GM21825 (cell line): ENCODE results near the gene ARHGDIG.
"Not testable (repeated sequence)": the region's sequence is repeated elsewhere in the genome, so short reads cannot be mapped to it uniquely, and the experiment has no call there.

ENCODE experiments used
- ATAC-seq: cut with Tn5 transposase; IDR thresholded peaks from one replicate; pipeline ENCODE4 v1.9.1; 2021; ENCODE audit warnings: mild to moderate bottlenecking, moderate library complexity; ENCODE audit not compliant: unreplicated experiment

ARHGDIG gene

GRCh38 chr16:263182-263774 is 17.1 kb upstream of the ARHGDIG start:
- no peak for ATAC-seq

DNA sequence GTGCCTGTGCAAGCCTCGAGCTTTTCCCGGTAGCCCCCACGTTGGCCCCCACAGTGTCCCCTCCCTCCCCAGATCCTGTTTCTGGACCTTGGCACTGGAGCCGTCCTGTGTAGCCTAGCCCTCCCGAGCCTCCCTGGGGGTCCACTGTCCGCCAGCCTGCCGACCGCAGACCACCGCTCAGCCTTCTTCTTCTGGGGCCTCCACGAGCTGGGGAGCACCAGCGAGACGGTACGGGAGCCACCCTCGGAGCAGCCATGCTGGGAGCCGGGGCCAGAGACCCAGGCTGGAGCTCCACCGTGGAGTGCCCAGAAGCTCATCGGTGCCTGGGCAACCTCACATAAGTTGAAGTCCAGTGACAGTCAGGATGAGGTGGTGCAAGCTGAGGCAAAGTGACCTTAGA is 16.4 kb upstream of the ARHGDIG start:
- ATAC-seq: no peak

GRCh38 chr16:264440-264951 is 15.9 kb upstream of the ARHGDIG start:
- ATAC-seq: no peak

DNA sequence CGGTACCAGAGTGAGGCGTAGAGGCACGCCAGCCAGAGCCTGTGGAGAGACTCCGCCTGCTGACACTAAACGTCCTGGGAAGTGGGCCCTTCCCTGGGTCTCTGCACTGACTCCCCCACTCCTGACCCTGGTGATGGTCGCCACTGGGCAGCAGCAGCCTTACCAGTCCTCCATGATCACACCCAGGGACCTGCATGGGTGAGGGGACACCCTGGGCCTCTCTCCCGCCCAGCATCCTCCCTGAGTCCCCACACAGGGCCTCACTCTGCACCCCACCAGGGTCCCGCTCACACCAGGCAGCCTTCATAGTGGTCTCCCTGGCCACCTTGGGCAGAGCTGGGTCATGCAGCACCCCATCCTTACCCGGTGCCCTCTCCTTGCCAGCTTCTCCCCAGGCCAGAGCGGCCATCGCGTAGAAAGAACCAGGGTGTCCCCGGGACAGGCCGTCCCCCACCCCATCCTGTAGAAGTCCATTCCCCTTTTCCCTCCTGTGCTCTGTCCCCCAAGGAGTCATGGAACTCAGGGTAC is 15.3 kb upstream of the ARHGDIG start:
- no peak for ATAC-seq

DNA sequence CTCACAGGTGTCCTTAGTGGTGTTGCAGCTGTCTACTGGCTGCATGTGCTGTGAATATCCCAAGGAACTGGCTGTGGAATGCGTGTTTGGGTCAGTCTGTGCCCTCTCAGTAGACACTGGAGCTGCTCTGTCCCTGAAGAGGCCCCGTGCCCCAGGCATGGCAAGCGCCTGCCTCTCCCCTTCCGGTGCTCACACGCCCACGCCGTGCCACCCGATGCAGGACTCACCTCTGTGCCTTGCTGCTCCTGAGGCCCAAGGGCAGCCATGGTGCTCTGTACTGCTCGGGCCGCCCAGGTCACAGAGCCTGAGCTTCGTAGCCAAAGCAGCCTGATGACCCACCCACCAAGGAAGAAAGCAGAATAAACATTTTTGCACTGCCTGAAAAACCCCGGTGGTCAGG is 14.7 kb upstream of the ARHGDIG start:
- no peak for ATAC-seq

- ATAC-seq: no peak
Measured at GRCh38 chr16:266258-267164, 13.9 kb upstream of the ARHGDIG start.

DNA sequence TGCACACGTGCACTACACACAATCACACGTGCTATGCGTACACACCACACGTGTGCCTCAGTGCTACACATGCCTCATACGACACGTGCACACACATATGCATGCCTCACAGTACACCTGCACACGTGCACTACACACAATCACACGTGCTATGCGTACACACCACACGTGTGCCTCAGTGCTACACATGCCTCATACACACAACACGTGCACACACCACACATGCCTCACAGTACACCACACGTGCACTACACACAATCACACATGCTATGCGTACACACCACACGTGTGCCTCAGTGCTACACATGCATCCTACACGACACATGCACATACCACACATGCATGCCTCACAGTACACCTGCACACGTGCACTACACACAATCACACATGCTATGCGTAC is 12.8 kb upstream of the ARHGDIG start:
- ATAC-seq: not testable (repeated sequence)

GRCh38 chr16:268141-269053 is 12.0 kb upstream of the ARHGDIG start:
- ATAC-seq: no peak

- ATAC-seq: no peak
Measured at GRCh38 chr16:269061-269796, 11.2 kb upstream of the ARHGDIG start.

GRCh38 chr16:270381-271255 is 9.8 kb upstream of the ARHGDIG start:
- no peak for ATAC-seq

DNA sequence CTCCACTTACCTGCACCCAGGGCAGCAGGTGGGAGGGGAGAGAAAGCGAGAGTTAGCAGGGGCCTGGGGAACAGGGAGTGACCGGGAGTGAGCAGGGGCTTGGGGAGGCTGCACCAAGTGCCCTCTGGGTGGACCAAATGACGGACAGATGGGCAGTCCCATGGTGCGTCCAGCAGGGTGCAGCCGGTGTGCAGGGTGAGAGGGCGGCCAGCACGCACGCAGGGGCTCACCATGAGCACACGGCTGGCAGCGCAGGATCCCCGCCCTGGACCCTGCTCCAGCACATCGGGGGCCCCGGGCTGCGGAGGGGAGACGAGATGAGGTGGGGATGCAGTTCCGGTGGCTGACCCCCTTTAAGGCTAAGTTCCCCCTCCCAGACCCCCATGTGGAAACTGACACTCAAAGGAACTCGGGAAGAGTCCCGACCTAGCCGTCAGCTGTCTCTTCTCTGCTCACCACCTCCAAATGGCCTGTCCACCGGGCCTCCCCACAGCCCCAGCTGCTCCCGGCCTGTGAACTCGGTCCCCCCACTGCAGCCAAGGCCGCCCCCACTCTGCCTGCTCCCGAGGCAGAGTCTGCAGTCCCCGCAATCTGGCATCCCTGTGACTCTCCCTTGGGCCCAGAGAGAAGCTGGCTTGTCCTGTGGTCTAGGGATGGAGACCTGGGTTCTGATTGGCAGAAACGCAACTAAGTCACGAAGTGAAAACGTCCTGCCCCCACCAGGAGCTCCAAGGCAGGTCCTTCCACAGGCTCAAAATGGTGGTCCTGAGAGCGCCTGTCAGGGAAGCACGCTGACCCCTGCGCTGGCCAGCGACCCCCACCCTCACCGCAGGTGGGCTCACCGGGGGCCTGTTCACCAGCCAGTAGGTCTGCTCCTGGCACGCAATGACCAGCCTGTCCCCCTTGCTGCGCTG is 7.5 kb upstream of the ARHGDIG start:
- ATAC-seq: no peak

- ATAC-seq: no peak
Measured at GRCh38 chr16:273547-274421, 6.6 kb upstream of the ARHGDIG start.

DNA sequence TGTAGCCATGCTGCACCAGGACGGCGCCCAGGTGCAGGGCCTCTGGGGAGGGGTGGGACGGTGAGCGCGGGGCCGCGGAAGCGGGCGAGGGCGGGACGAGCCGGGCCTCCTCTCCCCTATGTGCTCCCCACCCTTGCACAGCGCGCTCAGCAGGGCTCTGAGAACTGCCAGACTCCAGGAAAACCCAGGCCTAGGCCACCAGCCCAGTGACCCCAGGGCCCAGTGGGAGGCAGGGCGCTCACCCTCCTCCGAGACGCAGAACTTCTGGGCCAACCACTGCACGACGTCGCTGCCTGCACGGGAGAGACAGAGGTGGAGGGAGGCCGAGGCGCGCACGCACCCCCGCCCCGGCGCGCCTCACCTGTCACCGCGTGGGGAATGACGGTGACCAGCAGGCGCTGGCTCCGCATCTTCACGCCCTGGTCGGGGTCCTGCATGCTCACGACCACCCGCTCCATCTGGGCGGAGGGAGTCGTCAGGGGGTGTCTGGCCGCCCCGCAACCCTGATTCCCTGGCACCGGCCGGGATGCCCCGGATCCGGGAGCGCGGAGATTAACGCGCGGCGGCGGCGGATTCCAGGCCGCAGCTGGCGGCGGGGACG is 5.2 kb upstream of the ARHGDIG start:
- no peak for ATAC-seq

DNA sequence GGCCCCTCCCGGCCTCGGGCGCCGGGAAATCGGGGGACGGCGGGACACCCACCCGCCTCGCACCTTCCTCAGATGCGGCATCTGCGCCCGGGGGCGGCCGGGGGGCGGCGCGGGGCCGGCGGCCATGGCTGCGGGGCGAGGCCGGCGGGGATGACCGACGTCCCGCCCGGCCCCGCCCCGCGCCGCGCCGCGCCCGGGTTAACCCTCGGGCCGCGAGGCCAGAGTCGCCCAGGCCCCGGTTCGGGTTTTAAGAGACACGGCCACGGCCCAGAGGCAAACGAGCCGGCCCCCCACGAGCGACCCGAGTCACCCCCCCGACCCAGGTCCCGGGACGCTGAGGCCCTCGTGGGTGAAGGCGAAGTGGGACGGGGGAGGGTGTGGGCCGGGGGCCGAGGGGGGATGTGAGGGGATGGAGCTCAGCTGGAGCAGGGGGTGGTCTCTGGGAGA is 4.6 kb upstream of the ARHGDIG start, which contains the start of gene RGS11:
Gene RGS11 (minus strand): TSS at position 159 of the 447 bp plus-strand sequence. CDS start 33 bp downstream, at position 126.
- no peak for ATAC-seq

- ATAC-seq: no peak
Measured at GRCh38 chr16:276426-277077, 3.8 kb upstream of the ARHGDIG start.

- ATAC-seq: no peak
Measured at GRCh38 chr16:278863-279366, 1.5 kb upstream of the ARHGDIG start.
